HFF-Myc (cell line): Measurements from ENCODE around the gene SEZ6L.

Source experiments
- DNase-seq: peaks from one replicate; pipeline ENCODE4 v3.0.0-alpha.2; 2011; ENCODE audit warnings: low read depth; ENCODE audit errors: extremely low read depth
- H3K4me3 ChIP-seq: replicated peaks from 2 replicates; pipeline ENCODE4 v1.5.1; 2011; ENCODE audit warnings: low read depth, mild to moderate bottlenecking, control low read depth, low read length
- CTCF ChIP-seq: IDR thresholded peaks from 2 replicates; pipeline ENCODE4 v1.5.1; 2012; ENCODE audit warnings: mild to moderate bottlenecking, low read depth, low read length, control low read depth; ENCODE audit errors: missing control alignments

SEZ6L gene

GRCh38 chr22:26251869-26252268 is 82.6 kb downstream of the SEZ6L start:
- no peak overlapping the region for H3K4me3 ChIP-seq
- no peak for TF ChIP-seq CTCF
- DNase-seq, result no peak

GRCh38 chr22:26259510-26259909 is 90.2 kb downstream of the SEZ6L start:
- H3K4me3 ChIP-seq, result no peak overlapping the region
- no peak for TF ChIP-seq CTCF
- peak; percentile 15 for DNase-seq

DNA sequence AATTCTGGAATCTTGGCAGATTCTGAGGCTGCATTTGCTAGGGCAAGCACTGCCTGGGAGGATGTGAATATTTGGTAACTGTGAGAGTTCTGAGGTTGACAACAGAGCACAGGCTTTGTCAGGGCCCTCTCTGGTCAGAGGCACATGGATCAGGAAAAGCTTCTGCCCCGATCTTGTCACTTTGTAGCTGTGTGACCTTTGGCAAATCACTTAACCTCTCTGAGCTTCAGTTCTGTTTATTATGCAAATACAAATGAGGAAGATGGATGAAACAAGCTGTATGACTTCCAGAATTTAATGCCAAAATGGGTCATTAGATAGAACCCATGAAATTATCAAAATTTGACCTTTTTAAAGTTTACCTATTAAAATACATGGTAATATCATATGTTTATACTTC is 94.9 kb downstream of the SEZ6L start:
- H3K4me3 ChIP-seq, result no peak overlapping the region
- DNase-seq, result no peak
- TF ChIP-seq CTCF, result no peak

GRCh38 chr22:26265281-26265680 is 96.0 kb downstream of the SEZ6L start:
- DNase-seq, result no peak
- no peak overlapping the region for H3K4me3 ChIP-seq
- TF ChIP-seq CTCF, result no peak

GRCh38 chr22:26265909-26266308 is 96.6 kb downstream of the SEZ6L start:
- DNase-seq, result no peak
- TF ChIP-seq CTCF, result no peak
- no peak overlapping the region for H3K4me3 ChIP-seq

GRCh38 chr22:26267856-26268255 is 98.6 kb downstream of the SEZ6L start:
- no peak overlapping the region for H3K4me3 ChIP-seq
- no peak for DNase-seq
- TF ChIP-seq CTCF, result no peak

- no peak for DNase-seq
- H3K4me3 ChIP-seq, result no peak overlapping the region
- TF ChIP-seq CTCF, result no peak
Observed at GRCh38 chr22:26269572-26269971, 100.3 kb downstream of the SEZ6L start.
